GM12878 (cell line): ENCODE data around the gene FBXO17. TPM values are rescaled to one million over a fixed set of nuclear protein-coding genes. Genes with fewer than 3 reads are reported as not detected.

ENCODE experiments used
- ATAC-seq: fragments of 200-7000 bp; cut with Tn5 transposase; 3 replicates; pipeline ENCODE4 v1.9.1; 2020; ENCODE audit warnings: mild to moderate bottlenecking, moderate library complexity
- BruUV-seq: library from RNA; stranded (reverse); fragments of 400-500 nt; replicated peaks from 2 replicates; lab custom pipeline; 2021; lab: Mats Ljungman, UMichigan
- CTCF ChIA-PET: fragments of 300-600 bp; sonication (Branson Sonifier 250); formaldehyde crosslinking; extraction: SDS; loops from one replicate; lab custom pipeline; 2021; ENCODE audit warnings: inconsistent platforms; lab: Yijun Ruan, JAX
- POLR2A ChIA-PET: fragments of 350-600 bp; formaldehyde crosslinking; extraction: SDS; loops from one replicate; lab custom pipeline; 2021; ENCODE audit warnings: inconsistent platforms; lab: Charles Lee
- RAD21 ChIA-PET: fragments of 300-600 bp; sonication (Branson Sonifier 250); formaldehyde crosslinking; loops from one replicate; lab custom pipeline; 2023; ENCODE audit warnings: antibody characterized with exemption; ENCODE audit not compliant: unreplicated experiment; lab: Charles Lee
- SMC1A ChIA-PET: fragments of 300-600 bp; sonication (Branson Sonifier 250); formaldehyde crosslinking; loops from one replicate; lab custom pipeline; 2023; ENCODE audit not compliant: unreplicated experiment, uncharacterized antibody; lab: Charles Lee
- DNase-seq: peaks from one replicate; pipeline ENCODE4 v3.0.0-alpha.2; 2011; ENCODE audit warnings: low read depth, low spot score
- FAIRE-seq: peaks from 3 replicates; lab custom pipeline; 2011; peaks lifted over from hg19 to GRCh38; lab: Jason Lieb, UNC
- H2AFZ ChIP-seq: 2 replicates; pipeline ENCODE4 v1.6.0; 2011; ENCODE audit warnings: low read depth, low read length, control low read depth; ENCODE audit not compliant: control insufficient read depth
- H3K27ac ChIP-seq: 2 replicates; pipeline ENCODE4 v1.5.1; 2011; ENCODE audit warnings: control low read depth; ENCODE audit not compliant: control insufficient read depth, insufficient read depth
- H3K27me3 ChIP-seq, 2 experiments: replicated peaks in 1 of 2; 2 replicates each; pipeline versions ENCODE4 v1.6.0 to v1.6.1; 2011; ENCODE audit warnings: low read length in 1 of 2; ENCODE audit not compliant: control insufficient read depth in 2 of 2, insufficient read depth in 2 of 2
- H3K36me3 ChIP-seq, 2 experiments: 2 replicates each; pipeline ENCODE4 v1.5.1; 2011; ENCODE audit warnings: low read length in 1 of 2; ENCODE audit not compliant: control insufficient read depth in 2 of 2, insufficient read depth in 2 of 2
- H3K4me1 ChIP-seq: 2 replicates; pipeline ENCODE4 v1.6.1; 2011; ENCODE audit warnings: mild to moderate bottlenecking, low read length, moderate library complexity, mixed read lengths; ENCODE audit not compliant: control insufficient read depth, insufficient read depth
- H3K4me2 ChIP-seq: 2 replicates; pipeline ENCODE4 v1.6.0; 2011; ENCODE audit warnings: control low read depth; ENCODE audit not compliant: control insufficient read depth, insufficient read depth
- H3K4me3 ChIP-seq: fragments of 200-600 bp; sonication (generic); 2 replicates; pipeline ENCODE4 v1.5.1; 2016
- H3K79me2 ChIP-seq: 2 replicates; pipeline ENCODE4 v1.6.0; 2011; ENCODE audit warnings: low read length; ENCODE audit not compliant: control insufficient read depth, insufficient read depth
- H3K9ac ChIP-seq: 2 replicates; pipeline ENCODE4 v1.8.0; 2011; ENCODE audit warnings: low read length, control low read depth, mixed read lengths; ENCODE audit not compliant: control insufficient read depth, insufficient read depth
- H3K9me3 ChIP-seq: replicated peaks from 3 replicates; pipeline ENCODE4 v1.5.1; 2011; ENCODE audit warnings: mild to moderate bottlenecking, low read length; ENCODE audit not compliant: control insufficient read depth, insufficient read depth
- H4K20me1 ChIP-seq: 2 replicates; pipeline ENCODE4 v1.6.0; 2011; ENCODE audit not compliant: control insufficient read depth, insufficient read depth
- ASH2L ChIP-seq: fragments of 300-600, 200-600 bp; sonication (generic); IDR thresholded peaks from 2 replicates; pipeline ENCODE4 v1.6.1; 2017; ENCODE audit warnings: low read depth, mild to moderate bottlenecking, borderline replicate concordance
- BACH1 ChIP-seq: fragments of 450-650 bp; IDR thresholded peaks from 2 replicates; pipeline ENCODE4 v1.6.1; 2017; ENCODE audit warnings: mild to moderate bottlenecking, borderline replicate concordance
- BCLAF1 ChIP-seq: fragments of 450-650 bp; IDR thresholded peaks from 2 replicates; pipeline ENCODE4 v1.6.1; 2017; ENCODE audit warnings: antibody characterized with exemption, mild to moderate bottlenecking, moderate library complexity
- CHD2 ChIP-seq: IDR thresholded peaks from 2 replicates; pipeline ENCODE4 v1.6.1; 2011; ENCODE audit warnings: low read depth, low read length, improper control_type of control experiment, borderline replicate concordance
- CREB1 ChIP-seq: IDR thresholded peaks from 2 replicates; pipeline ENCODE4 v1.6.1; 2012; ENCODE audit warnings: low read depth, mild to moderate bottlenecking, inconsistent platforms
- GATAD2B ChIP-seq: fragments of 450-650 bp; conservative IDR thresholded peaks from 2 replicates; pipeline ENCODE4 v1.6.1; 2017; ENCODE audit warnings: low read depth, mild to moderate bottlenecking, moderate library complexity
- IRF3 ChIP-seq: fragments of 450-650 bp; IDR thresholded peaks from 2 replicates; pipeline ENCODE4 v1.6.1; 2014; ENCODE audit warnings: mild to moderate bottlenecking
- LARP7 ChIP-seq: fragments of 450-650 bp; IDR thresholded peaks from 2 replicates; pipeline ENCODE4 v1.6.1; 2017; ENCODE audit warnings: mild to moderate bottlenecking
- MTA3 ChIP-seq: IDR thresholded peaks from 2 replicates; pipeline ENCODE4 v1.6.1; 2012; ENCODE audit warnings: low read length, inconsistent platforms, borderline replicate concordance
- NFXL1 ChIP-seq: fragments of 450-650 bp; IDR thresholded peaks from 2 replicates; pipeline ENCODE4 v1.6.1; 2017; ENCODE audit warnings: antibody characterized with exemption, mild to moderate bottlenecking, borderline replicate concordance
- RELB ChIP-seq: fragments of 450-650 bp; IDR thresholded peaks from 2 replicates; pipeline ENCODE4 v1.6.1; 2017; ENCODE audit warnings: low read depth, mild to moderate bottlenecking, moderate library complexity
- ZNF217 ChIP-seq: fragments of 450-650 bp; IDR thresholded peaks from 2 replicates; pipeline ENCODE4 v1.6.1; 2017; ENCODE audit warnings: antibody characterized with exemption, mild to moderate bottlenecking
- WGBS: methylation state at CpG from one replicate; pipeline ENCODE4 v1.1.6; 2016; ENCODE audit warnings: low lambda C conversion rate; ENCODE audit not compliant: insufficient replicate concordance, insufficient coverage; ENCODE audit errors: missing lambda C conversion rate; 5-methylcytosine and 5-hydroxymethylcytosine counted together
- in situ Hi-C: fragments of 300-500 bp; cut with MboI; formaldehyde crosslinking; loops from 9 replicates; pipeline ENCODE4 v1.14.3; 2018; ENCODE audit warnings: mixed read lengths
- intact Hi-C: fragments of 100-400 bp; cut with micrococcal nuclease; formaldehyde crosslinking; loops from one replicate; pipeline ENCODE4 v1.14.2; 2022; ENCODE audit not compliant: unreplicated experiment
- polyA plus RNA-seq, 11 experiments: library from polyadenylated mRNA; depleted of rRNA in 4 of 11; unstranded in 6 of 11; stranded (reverse) in 5 of 11; fragments of >200 nt; fragmentation: Nextera tagmentation in 4 of 11; fragmentation: Illumina TruSeq in 1 of 11; extraction: Ambion mirVana in 4 of 11; extraction: Trizol in 1 of 11; gene quantifications; 1 replicate in 1 of 11; 2 replicates in 10 of 11; pipeline versions ENCODE4 v1.2.1 to v1.2.3, GENCODE V29; 2011 to 2016; ENCODE audit warnings: inconsistent platforms in 2 of 11, missing spikeins in 2 of 11, low read depth in 1 of 11
- total RNA-seq, 4 experiments: library from RNA; depleted of rRNA in 3 of 4; stranded (reverse); fragments of >200 nt in 3 of 4; fragmentation: Illumina TruSeq in 1 of 4; extraction: Trizol in 1 of 4; gene quantifications; 2 replicates each; pipeline versions ENCODE4 v1.2.1 to v1.2.3, GENCODE V29; 2013 to 2021
- TF ChIP-seq, protein P1 (sequence below): IDR thresholded peaks from 2 replicates; pipeline ENCODE4 v1.6.1; 2011; ENCODE audit warnings: mild to moderate bottlenecking, low read depth, low read length, moderate library complexity; ENCODE audit not compliant: insufficient replicate concordance
- TF ChIP-seq, protein P2 (sequence below): fragments of 450-650 bp; IDR thresholded peaks from 2 replicates; pipeline ENCODE4 v1.6.1; 2018; ENCODE audit warnings: borderline replicate concordance, mild to moderate bottlenecking; ENCODE audit not compliant: partially characterized antibody

FBXO17 gene
- total and polyA plus RNA-seq, 10 of the 15 experiments (the other 5 are each of a cell fraction or from before 2014, with no cell fraction given) = 2.2 to 11.1 (median 5.3) TPM

DNA sequence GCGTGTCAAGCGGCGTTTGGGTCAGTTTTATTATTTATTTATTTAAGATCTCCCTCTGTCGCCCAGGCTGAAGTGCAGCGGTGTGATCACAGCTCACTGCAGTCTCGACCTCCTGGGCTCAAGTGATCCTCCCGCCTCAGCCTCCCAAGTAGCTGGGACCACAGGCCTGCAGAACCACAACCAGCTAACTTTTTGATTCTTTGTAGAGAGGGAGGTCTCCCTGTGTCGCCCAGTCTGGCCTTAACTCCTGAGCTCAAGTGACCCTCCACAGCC, 44.1 kb downstream of the FBXO17 start:
- in situ Hi-C loops = loop anchor here (5.0 kb wide), 1 partner anchor 199 kb away; no protein-coding TSS in a partner anchor
- peaks cover 6% of the 10 kb centered on the region for H3K4me1 ChIP-seq
- TF ChIP-seq GATAD2B = no peak
- no peak for TF ChIP-seq LARP7
- TF ChIP-seq, protein P1, sequence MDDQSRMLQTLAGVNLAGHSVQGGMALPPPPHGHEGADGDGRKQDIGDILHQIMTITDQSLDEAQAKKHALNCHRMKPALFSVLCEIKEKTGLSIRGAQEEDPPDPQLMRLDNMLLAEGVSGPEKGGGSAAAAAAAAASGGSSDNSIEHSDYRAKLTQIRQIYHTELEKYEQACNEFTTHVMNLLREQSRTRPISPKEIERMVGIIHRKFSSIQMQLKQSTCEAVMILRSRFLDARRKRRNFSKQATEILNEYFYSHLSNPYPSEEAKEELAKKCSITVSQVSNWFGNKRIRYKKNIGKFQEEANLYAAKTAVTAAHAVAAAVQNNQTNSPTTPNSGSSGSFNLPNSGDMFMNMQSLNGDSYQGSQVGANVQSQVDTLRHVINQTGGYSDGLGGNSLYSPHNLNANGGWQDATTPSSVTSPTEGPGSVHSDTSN = no peak
- TF ChIP-seq, protein P2, sequence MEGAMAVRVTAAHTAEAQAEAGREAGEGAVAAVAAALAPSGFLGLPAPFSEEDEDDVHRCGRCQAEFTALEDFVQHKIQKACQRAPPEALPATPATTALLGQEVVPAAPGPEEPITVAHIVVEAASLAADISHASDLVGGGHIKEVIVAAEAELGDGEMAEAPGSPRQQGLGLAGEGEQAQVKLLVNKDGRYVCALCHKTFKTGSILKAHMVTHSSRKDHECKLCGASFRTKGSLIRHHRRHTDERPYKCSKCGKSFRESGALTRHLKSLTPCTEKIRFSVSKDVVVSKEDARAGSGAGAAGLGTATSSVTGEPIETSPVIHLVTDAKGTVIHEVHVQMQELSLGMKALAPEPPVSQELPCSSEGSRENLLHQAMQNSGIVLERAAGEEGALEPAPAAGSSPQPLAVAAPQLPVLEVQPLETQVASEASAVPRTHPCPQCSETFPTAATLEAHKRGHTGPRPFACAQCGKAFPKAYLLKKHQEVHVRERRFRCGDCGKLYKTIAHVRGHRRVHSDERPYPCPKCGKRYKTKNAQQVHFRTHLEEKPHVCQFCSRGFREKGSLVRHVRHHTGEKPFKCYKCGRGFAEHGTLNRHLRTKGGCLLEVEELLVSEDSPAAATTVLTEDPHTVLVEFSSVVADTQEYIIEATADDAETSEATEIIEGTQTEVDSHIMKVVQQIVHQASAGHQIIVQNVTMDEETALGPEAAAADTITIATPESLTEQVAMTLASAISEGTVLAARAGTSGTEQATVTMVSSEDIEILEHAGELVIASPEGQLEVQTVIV = no peak
- no peak for TF ChIP-seq RELB
- no peak for TF ChIP-seq ZNF217
- no peak for TF ChIP-seq CREB1
- no peak for TF ChIP-seq MTA3
- TF ChIP-seq BCLAF1 = no peak
- TF ChIP-seq CHD2 = no peak
- no peak for TF ChIP-seq BACH1
- no peak for TF ChIP-seq ASH2L
- TF ChIP-seq NFXL1 = no peak
- no peak for TF ChIP-seq IRF3

More for the DNA sequence above, 44.1 kb downstream of the FBXO17 start:
- ChIA-PET CTCF (interaction anchor here (0.6 to 4.2 kb wide), 17 partner anchors 9 to 595 kb away, joined by 3 to 50 read pairs (median 8); partner anchors contain the start of genes NFKBIB, RINL and SIRT2), RAD21 (interaction anchor here (2.0 to 3.3 kb wide), 4 partner anchors 31 to 529 kb away, joined by 8 to 45 read pairs (median 15); partner anchors contain the start of genes EIF3K, FAM98C, MAP4K1 and NFKBIB), POLR2A (interaction anchor here (0.5 to 2.5 kb wide), 6 partner anchors 31 to 1034 kb away, joined by 3 to 9 read pairs (median 6); partner anchors contain the start of genes NFKBIB and SIRT2), SMC1A (interaction anchor here (1.0 to 2.8 kb wide), 4 partner anchors 9 to 529 kb away, joined by 4 to 18 read pairs (median 5); partner anchors contain the start of genes FAM98C, NFKBIB and SIRT2)
- Histone ChIP-seq H3K27ac (peak overlapping the region; percentile 97), H3K9me3 (peaks cover 4% of the 10 kb centered on the region; the same call in 1 of the 3 replicates), H3K79me2 (peaks cover 31% of the 10 kb centered on the region), H3K27me3 (no peaks in the 10 kb centered on the region), H3K36me3 (peaks cover 0 to 6% of the 10 kb centered on the region in 2 experiments; a peak in 2 of 4 replicates), H2AFZ (no peak overlapping the region), H3K9ac (peak overlapping the region; percentile 91), H3K4me3 (peak overlapping the region; percentile 98), H4K20me1 (no peaks in the 10 kb centered on the region), H3K4me2 (peak overlapping the region; percentile 39)
- intact Hi-C loops = loop anchor here (2.0 to 5.0 kb wide), 4 partner anchors 64 to 529 kb away; partner anchors contain the start of gene FAM98C
- DNase-seq = no peak
- BruUV-seq = no TSS peak
- 5% methylated on average over 8 of the region's 8 CpGs for WGBS
- no peak for FAIRE-seq
- no peak for ATAC-seq
